MCF 10A (cell line): ENCODE data around the gene LRP6. TPM values are rescaled to one million over a fixed set of nuclear protein-coding genes. Genes with fewer than 3 reads are reported as not detected.

Source experiments
- BruUV-seq: library from RNA; stranded (reverse); fragments of 400-500 nt; replicated peaks from 2 replicates; lab custom pipeline; 2021; lab: Mats Ljungman, UMichigan
- CTCF ChIA-PET: fragments of 300-600 bp; sonication (Branson Sonifier 250); formaldehyde crosslinking; extraction: SDS; loops from one replicate; lab custom pipeline; 2021; ENCODE audit warnings: antibody characterized with exemption, inconsistent platforms; lab: Yijun Ruan, JAX
- POLR2A ChIA-PET: fragments of 300-600, 350-650 bp; sonication (Branson Sonifier 250); formaldehyde crosslinking; extraction: SDS; loops from one replicate; lab custom pipeline; 2020; ENCODE audit warnings: antibody characterized with exemption, inconsistent platforms; lab: Yijun Ruan, JAX
- DNase-seq: peaks from one replicate; pipeline ENCODE4 v3.0.0-alpha.2; 2018; ENCODE audit not compliant: unreplicated experiment
- H3K27ac Mint-ChIP-seq: one replicate; pipeline ENCODE4 v1.8.0; 2022; ENCODE audit warnings: mild to moderate bottlenecking, low read depth, mixed read lengths; ENCODE audit not compliant: unreplicated experiment
- H3K27me3 Mint-ChIP-seq: one replicate; pipeline ENCODE4 v1.8.0; 2022; ENCODE audit warnings: mixed read lengths; ENCODE audit not compliant: insufficient read depth, unreplicated experiment
- H3K36me3 Mint-ChIP-seq: one replicate; pipeline ENCODE4 v1.8.0; 2022; ENCODE audit warnings: mild to moderate bottlenecking, moderate library complexity, mixed read lengths; ENCODE audit not compliant: insufficient read depth, unreplicated experiment
- H3K4me1 Mint-ChIP-seq: one replicate; pipeline ENCODE4 v1.8.0; 2022; ENCODE audit warnings: mixed read lengths; ENCODE audit not compliant: insufficient read depth, unreplicated experiment
- H3K4me3 Mint-ChIP-seq: one replicate; pipeline ENCODE4 v1.8.0; 2022; ENCODE audit warnings: mild to moderate bottlenecking, moderate library complexity, mixed read lengths; ENCODE audit not compliant: unreplicated experiment
- H3K9me3 Mint-ChIP-seq: one replicate; pipeline ENCODE4 v1.8.0; 2022; ENCODE audit warnings: mixed read lengths; ENCODE audit not compliant: unreplicated experiment
- intact Hi-C: fragments of 100-400 bp; cut with micrococcal nuclease; formaldehyde crosslinking; loops from 2 replicates; pipeline ENCODE4 v1.14.1; 2022
- total RNA-seq: library from RNA; stranded (reverse); gene quantifications from 2 replicates; pipeline ENCODE4 v1.2.3, GENCODE V29; 2022
- TF ChIP-seq, protein P1 (sequence below): fragments of 200-600 bp; IDR thresholded peaks from one replicate; pipeline ENCODE4 v1.8.0; 2022; ENCODE audit warnings: antibody characterized with exemption, mild to moderate bottlenecking; ENCODE audit not compliant: unreplicated experiment

Gene LRP6
- total RNA-seq, 1 experiment from 2014 or later: 24.9 TPM

DNA sequence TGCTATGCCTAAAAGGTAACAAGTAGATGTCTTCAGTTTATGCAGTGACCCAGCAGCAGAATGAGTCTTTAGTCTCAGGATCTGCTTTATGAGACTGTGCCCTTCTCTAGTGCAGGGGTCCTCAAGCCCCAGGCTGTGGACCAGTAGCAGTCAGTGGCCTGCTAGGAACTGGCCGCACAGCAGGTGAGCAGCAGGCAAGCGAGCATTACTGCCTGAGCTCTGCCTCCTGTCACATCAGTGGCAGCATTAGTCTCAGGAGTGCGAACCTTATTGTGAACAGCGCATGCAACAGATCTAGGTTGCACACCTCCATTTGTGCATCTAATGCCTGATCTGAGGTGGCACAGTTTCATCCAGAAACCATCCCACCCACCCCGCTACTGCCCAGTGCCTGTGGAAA lies 38.4 kb downstream of the LRP6 start:
- no peak for DNase-seq
- Mint-ChIP-seq H3K27me3 (no peaks in the 10 kb centered on the region), H3K9me3 (peaks cover 7% of the 10 kb centered on the region), H3K4me1 (peaks cover 15% of the 10 kb centered on the region), H3K36me3 (no peaks in the 10 kb centered on the region), H3K4me3 (no peak overlapping the region), H3K27ac (no peak overlapping the region)
- intact Hi-C loops: no loop called here
- TF ChIP-seq, protein P1, sequence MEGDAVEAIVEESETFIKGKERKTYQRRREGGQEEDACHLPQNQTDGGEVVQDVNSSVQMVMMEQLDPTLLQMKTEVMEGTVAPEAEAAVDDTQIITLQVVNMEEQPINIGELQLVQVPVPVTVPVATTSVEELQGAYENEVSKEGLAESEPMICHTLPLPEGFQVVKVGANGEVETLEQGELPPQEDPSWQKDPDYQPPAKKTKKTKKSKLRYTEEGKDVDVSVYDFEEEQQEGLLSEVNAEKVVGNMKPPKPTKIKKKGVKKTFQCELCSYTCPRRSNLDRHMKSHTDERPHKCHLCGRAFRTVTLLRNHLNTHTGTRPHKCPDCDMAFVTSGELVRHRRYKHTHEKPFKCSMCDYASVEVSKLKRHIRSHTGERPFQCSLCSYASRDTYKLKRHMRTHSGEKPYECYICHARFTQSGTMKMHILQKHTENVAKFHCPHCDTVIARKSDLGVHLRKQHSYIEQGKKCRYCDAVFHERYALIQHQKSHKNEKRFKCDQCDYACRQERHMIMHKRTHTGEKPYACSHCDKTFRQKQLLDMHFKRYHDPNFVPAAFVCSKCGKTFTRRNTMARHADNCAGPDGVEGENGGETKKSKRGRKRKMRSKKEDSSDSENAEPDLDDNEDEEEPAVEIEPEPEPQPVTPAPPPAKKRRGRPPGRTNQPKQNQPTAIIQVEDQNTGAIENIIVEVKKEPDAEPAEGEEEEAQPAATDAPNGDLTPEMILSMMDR: no peak
- ChIA-PET CTCF (interaction anchor here (1.4 kb wide), 1 partner anchor 39 kb away, joined by 4 read pairs; no protein-coding TSS in a partner anchor), POLR2A (interaction anchor here (1.6 kb wide), 1 partner anchor 38 kb away, joined by 4 read pairs; the partner anchor contains the start of gene LRP6)
- BruUV-seq: no TSS peak

DNA sequence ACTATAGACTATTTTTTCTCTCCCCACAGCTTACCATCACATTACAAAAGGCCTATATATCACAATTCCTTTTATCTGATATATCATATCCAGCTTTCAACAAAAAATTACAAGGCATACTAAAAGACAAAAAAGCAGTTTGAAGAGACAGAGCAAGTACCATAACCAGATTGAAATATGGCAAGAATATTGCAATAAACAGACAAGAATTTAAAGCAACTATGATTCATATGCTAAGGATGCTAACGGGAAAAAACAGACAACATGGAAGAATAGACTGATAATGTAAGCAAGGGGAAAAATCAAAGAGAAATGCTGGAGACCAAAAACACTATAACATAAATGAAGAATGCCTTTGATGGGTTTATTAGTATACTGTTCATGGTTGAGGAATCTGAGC lies 40.7 kb downstream of the LRP6 start:
- TF ChIP-seq, protein P1: no peak
- H3K9me3 Mint-ChIP-seq: peaks cover 7% of the 10 kb centered on the region
- H3K36me3 Mint-ChIP-seq: no peaks in the 10 kb centered on the region
- intact Hi-C loops: no loop called here
- POLR2A ChIA-PET: interaction anchor here (0.7 to 1.6 kb wide), 3 partner anchors 12 to 41 kb away, joined by 3 read pairs; no protein-coding TSS in a partner anchor
- no peak overlapping the region for H3K27ac Mint-ChIP-seq
- CTCF ChIA-PET: interaction anchor here (0.6 to 1.1 kb wide), 5 partner anchors 12 to 147 kb away, joined by 3 to 5 read pairs (median 3); no protein-coding TSS in a partner anchor
- H3K4me3 Mint-ChIP-seq: no peak overlapping the region
- no peaks in the 10 kb centered on the region for H3K27me3 Mint-ChIP-seq
- peaks cover 13% of the 10 kb centered on the region for H3K4me1 Mint-ChIP-seq
- BruUV-seq: no TSS peak
- DNase-seq: no peak

DNA sequence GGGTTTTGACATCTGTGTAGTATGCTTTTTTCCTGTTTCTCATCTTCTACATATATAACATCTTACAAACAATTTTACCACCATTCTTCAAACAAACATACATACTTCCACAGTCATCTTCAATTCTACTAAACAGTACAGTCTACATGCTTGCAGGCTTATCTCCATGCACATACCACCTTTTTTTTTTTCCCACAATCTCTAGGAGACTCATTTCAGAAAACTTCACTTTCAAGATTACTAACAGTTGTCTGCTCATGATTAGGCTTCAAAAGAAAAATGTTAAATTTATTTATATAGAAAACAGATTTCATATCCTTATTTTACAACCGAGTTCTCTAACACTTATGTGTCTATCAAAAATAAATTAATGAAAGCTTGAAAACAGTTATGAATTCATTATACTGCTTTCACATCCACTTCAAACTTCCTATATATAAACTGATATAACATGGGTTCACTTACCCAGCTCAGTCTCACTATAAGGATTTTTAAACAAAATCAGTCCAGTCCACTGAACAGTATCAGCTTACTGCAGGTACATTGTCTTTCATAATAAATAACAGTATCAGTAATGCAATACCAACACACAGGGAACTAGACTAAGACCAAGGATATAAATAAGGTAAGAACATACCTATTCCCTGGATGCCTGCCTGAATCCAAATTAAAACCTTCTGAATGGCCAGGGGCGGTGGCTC lies 42.5 kb downstream of the LRP6 start:
- TF ChIP-seq, protein P1: no peak
- H3K36me3 Mint-ChIP-seq: no peaks in the 10 kb centered on the region
- no peak overlapping the region for H3K27ac Mint-ChIP-seq
- no peak overlapping the region for H3K4me3 Mint-ChIP-seq
- H3K9me3 Mint-ChIP-seq: peaks cover 7% of the 10 kb centered on the region
- ChIA-PET POLR2A (no interaction called here), CTCF (interaction anchor here (0.6 to 0.8 kb wide), 2 partner anchors 152 to 226 kb away, joined by 3 to 4 read pairs; no protein-coding TSS in a partner anchor)
- peaks cover 15% of the 10 kb centered on the region for H3K4me1 Mint-ChIP-seq
- intact Hi-C loops: no loop called here
- H3K27me3 Mint-ChIP-seq: no peaks in the 10 kb centered on the region
- no peak for DNase-seq
- no TSS peak for BruUV-seq

DNA sequence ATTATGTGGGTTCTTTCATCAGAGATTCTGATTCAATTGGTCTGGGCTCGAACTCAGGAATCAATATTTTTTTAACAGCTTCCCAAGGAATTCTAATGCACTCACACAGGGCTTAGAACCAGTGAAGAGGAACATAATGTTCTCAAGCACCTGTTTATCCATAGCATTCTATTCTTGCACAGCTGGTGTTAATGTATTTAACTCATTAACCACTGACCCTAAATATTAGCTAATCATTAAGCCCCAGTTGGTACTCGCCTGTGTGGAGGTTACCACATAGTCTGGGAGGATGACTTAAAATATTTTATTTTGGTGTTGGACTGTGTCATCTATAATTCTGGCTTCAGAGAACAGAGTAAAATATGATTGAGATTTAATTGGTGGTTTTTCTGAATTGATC lies 45.3 kb downstream of the LRP6 start:
- Mint-ChIP-seq H3K9me3 (peaks cover 7% of the 10 kb centered on the region), H3K27ac (no peak overlapping the region), H3K36me3 (no peaks in the 10 kb centered on the region), H3K4me1 (peaks cover 15% of the 10 kb centered on the region), H3K27me3 (no peaks in the 10 kb centered on the region), H3K4me3 (no peak overlapping the region)
- ChIA-PET POLR2A (no interaction called here), CTCF (no interaction called here)
- TF ChIP-seq, protein P1: no peak
- DNase-seq: no peak
- no TSS peak for BruUV-seq
- intact Hi-C loops: no loop called here
